GM21515 (cell line): ENCODE measurements around the gene ATG2A.

Source experiments
- ATAC-seq: cut with Tn5 transposase; IDR thresholded peaks from one replicate; pipeline ENCODE4 v1.9.1; 2021; ENCODE audit not compliant: unreplicated experiment

ATG2A gene

GRCh38 chr11:64905516-64906313 is 11.3 kb downstream of the ATG2A start:
- no peak for ATAC-seq

GRCh38 chr11:64903291-64903833 is 13.6 kb downstream of the ATG2A start:
- ATAC-seq, result no peak

- ATAC-seq, result no peak
Measured at GRCh38 chr11:64902102-64902900, 14.7 kb downstream of the ATG2A start.

- ATAC-seq, result no peak
Measured at GRCh38 chr11:64900774-64901173, 16.2 kb downstream of the ATG2A start.

GRCh38 chr11:64900263-64900678 is 16.7 kb downstream of the ATG2A start:
- no peak for ATAC-seq

- no peak for ATAC-seq
Measured at GRCh38 chr11:64898541-64898940, 18.5 kb downstream of the ATG2A start.

GRCh38 chr11:64898076-64898445 is 18.9 kb downstream of the ATG2A start:
- ATAC-seq, result no peak

GRCh38 chr11:64897381-64898075 is 19.5 kb downstream of the ATG2A start:
- no peak for ATAC-seq

GRCh38 chr11:64896448-64897022 is 20.5 kb downstream of the ATG2A start:
- ATAC-seq, result no peak

GRCh38 chr11:64894812-64895452 is 22.1 kb downstream of the ATG2A start:
- ATAC-seq, result no peak

GRCh38 chr11:64894070-64894811 is 22.8 kb downstream of the ATG2A start:
- ATAC-seq, result peak; percentile 46

- ATAC-seq, result no peak
Measured at GRCh38 chr11:64893194-64894069, 23.6 kb downstream of the ATG2A start.

- ATAC-seq, result no peak
Measured at GRCh38 chr11:64892838-64893193, 24.2 kb downstream of the ATG2A start.

- no peak for ATAC-seq
Measured at GRCh38 chr11:64892411-64892831, 24.6 kb downstream of the ATG2A start.

- no peak for ATAC-seq
Measured at GRCh38 chr11:64891880-64892279, 25.1 kb downstream of the ATG2A start.

GRCh38 chr11:64891215-64891848 is 25.7 kb downstream of the ATG2A start:
- ATAC-seq, result no peak

- ATAC-seq, result no peak
Measured at GRCh38 chr11:64890522-64890939, 26.5 kb downstream of the ATG2A start.

- no peak for ATAC-seq
Measured at GRCh38 chr11:64888729-64889511, 28.1 kb downstream of the ATG2A start.
